ENCODE results near the gene SSBP3. TPM values are rescaled to one million over a fixed set of nuclear protein-coding genes. Genes with fewer than 3 reads are reported as not detected.

Gene SSBP3
- total and polyA plus RNA-seq, 8 donors = 33.0 to 129 (median 112) TPM

DNA sequence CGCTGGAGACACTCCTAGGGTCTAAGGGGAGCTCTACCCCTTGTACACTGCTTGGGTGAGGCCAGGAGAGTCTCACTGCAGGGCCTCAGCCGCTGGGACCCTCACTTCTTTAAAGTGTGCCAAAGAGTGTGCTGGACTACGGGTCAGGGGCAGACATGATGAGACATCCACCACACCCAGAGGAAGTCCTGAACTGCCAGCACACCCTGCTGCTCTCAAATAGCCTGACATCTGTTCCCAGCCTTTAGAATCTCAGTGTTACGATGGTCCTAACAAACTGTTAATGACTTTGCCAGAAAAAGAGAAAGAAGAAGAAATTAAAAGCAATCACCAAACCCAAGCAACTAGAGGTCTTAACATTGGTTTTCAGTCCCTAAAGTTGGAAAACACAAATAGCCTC is 157.2 kb downstream of the SSBP3 start:
- H3K4me3 ChIP-seq = no peak overlapping the region
- ATAC-seq = no peak
- intact Hi-C loops (cut with DNase I) = no loop called here
- no peaks in the 10 kb centered on the region for H3K27me3 ChIP-seq
- no peak overlapping the region for H3K27ac ChIP-seq
- peaks cover 0 to 13% of the 10 kb centered on the region in 2 donors for H3K36me3 ChIP-seq
- DNase-seq = peak in 1 of 4 donors; percentile 21
- TF ChIP-seq, protein P1, sequence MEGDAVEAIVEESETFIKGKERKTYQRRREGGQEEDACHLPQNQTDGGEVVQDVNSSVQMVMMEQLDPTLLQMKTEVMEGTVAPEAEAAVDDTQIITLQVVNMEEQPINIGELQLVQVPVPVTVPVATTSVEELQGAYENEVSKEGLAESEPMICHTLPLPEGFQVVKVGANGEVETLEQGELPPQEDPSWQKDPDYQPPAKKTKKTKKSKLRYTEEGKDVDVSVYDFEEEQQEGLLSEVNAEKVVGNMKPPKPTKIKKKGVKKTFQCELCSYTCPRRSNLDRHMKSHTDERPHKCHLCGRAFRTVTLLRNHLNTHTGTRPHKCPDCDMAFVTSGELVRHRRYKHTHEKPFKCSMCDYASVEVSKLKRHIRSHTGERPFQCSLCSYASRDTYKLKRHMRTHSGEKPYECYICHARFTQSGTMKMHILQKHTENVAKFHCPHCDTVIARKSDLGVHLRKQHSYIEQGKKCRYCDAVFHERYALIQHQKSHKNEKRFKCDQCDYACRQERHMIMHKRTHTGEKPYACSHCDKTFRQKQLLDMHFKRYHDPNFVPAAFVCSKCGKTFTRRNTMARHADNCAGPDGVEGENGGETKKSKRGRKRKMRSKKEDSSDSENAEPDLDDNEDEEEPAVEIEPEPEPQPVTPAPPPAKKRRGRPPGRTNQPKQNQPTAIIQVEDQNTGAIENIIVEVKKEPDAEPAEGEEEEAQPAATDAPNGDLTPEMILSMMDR (IDR thresholded peaks at IDR 0.05) = no peak
- no peaks in the 10 kb centered on the region for H3K4me1 ChIP-seq
- H3K9me3 ChIP-seq = no peaks in the 10 kb centered on the region

DNA sequence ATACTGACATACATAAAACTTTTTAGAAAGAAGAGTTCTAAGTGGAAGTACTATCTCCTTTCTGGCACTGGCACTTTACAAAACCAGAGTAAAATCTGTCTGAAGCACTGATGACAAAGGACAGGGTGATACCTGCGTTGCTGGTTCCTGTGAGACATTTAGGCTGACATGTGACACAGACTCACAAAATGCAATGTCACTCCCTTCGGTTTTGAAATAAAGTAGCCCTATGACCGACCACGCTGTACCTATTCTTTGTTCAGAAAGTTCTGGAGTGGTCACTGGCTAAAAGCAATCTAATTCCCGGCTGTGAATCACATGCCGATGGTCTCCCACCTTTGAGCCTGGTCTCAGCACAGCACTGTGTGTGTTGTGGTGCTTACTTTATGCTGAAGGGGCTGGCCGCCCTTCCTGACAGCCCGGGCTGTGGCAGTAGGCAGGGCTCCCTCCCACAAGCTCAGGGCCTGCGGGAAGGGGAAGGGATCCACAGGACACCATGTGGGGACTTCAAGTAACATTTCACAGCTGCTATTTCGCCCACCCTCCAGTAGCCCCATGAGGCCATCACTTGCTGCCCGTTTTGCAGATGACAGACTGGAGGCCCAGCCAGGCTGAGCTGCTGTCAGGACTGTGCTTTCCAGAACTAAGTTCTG is 158.2 kb downstream of the SSBP3 start:
- ATAC-seq (no peak), DNase-seq (peak in 1 of 4 donors; percentile 20)
- Histone ChIP-seq H3K36me3 (peaks cover 0 to 14% of the 10 kb centered on the region in 2 donors), H3K27ac (no peak overlapping the region), H3K27me3 (no peaks in the 10 kb centered on the region), H3K9me3 (no peaks in the 10 kb centered on the region), H3K4me1 (no peaks in the 10 kb centered on the region), H3K4me3 (no peak overlapping the region)
- intact Hi-C loops (cut with DNase I) = no loop called here
- TF ChIP-seq, protein P1 (IDR thresholded peaks at IDR 0.05) = no peak

DNA sequence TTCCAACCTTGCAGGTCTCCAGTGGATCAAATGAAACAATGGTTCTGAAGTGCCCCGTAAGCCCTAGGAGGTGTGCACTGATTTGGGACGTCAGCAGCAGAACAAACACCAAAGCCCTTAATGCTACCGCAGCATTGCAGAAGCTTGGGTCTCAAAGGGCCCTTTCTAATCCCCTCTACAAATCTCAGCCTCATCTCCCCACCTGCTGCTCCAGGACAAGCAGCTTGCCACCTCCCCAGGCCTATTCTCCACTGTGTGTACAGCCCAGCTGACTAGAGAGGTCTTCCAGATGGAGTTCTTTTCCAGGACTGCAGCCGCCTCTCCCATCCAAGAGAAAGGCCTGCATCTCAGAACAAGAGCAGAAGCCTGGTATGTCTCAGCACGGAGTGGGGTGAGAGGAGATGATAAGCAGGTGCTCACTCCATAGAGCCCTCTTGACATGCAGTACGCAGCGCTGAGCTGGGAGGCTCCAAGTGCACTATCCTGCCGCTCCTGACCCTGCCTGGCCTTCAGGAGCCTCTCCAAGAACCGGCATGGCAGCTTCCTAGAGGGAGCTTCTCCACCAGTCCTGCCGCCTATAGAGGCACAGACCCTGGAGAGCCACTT is 160.0 kb downstream of the SSBP3 start:
- peaks cover 0 to 16% of the 10 kb centered on the region in 2 donors for H3K36me3 ChIP-seq
- intact Hi-C loops (cut with DNase I) = no loop called here
- H3K27me3 ChIP-seq = no peaks in the 10 kb centered on the region
- no peak overlapping the region for H3K4me3 ChIP-seq
- H3K27ac ChIP-seq = no peak overlapping the region
- peak in 1 of 4 donors; percentile 32 for DNase-seq
- no peaks in the 10 kb centered on the region for H3K9me3 ChIP-seq
- ATAC-seq = no peak
- TF ChIP-seq, protein P1 (IDR thresholded peaks at IDR 0.05) = no peak
- no peaks in the 10 kb centered on the region for H3K4me1 ChIP-seq

DNA sequence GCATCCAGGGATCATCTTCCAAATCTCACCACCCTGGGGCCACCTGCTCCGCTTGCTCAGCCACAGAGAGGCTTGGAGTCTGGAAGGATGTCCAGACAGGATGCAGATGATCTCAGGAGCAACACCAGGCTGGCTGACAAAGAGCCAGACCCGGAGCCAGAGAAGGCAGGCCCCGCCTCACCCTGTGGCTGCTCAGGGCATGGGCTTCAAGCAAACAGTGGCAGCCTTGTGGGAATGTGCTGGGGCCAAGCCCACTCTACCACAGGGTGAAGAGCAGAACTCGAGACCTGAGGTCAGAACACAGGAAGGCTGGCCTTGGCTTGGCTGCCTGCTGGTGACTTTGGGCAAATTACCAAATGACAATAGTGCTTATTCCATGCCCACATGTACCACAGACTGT is 160.7 kb downstream of the SSBP3 start:
- H3K36me3 ChIP-seq = peaks cover 0 to 11% of the 10 kb centered on the region in 2 donors
- TF ChIP-seq, protein P1 (IDR thresholded peaks at IDR 0.05) = no peak
- H3K4me1 ChIP-seq = no peaks in the 10 kb centered on the region
- ATAC-seq = no peak
- H3K9me3 ChIP-seq = no peaks in the 10 kb centered on the region
- H3K4me3 ChIP-seq = no peak overlapping the region
- peak in 1 of 4 donors; percentile 69 for DNase-seq
- intact Hi-C loops (cut with DNase I) = no loop called here
- H3K27ac ChIP-seq = no peak overlapping the region
- H3K27me3 ChIP-seq = no peaks in the 10 kb centered on the region

DNA sequence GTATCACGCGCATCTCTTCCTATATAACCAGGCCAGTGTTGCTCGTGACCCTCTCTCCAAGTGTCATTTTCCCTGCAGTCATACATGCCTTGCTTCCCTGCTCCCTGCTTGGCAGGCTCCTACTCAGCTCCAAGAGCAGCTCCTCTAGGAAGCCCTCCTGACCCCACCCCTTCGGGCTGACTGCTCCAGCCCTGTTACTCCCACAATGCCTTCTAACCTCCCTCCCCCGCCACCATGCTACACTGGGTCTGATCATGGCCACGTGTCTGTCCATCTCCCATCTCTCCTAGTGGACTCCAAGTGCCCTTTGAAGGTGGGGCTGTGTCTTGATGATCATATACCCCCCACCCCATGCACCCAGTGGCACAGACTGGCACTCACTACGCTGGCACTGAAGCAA is 161.5 kb downstream of the SSBP3 start:
- ATAC-seq (no peak), DNase-seq (peak in 1 of 4 donors; percentile 20)
- TF ChIP-seq, protein P1 (IDR thresholded peaks at IDR 0.05) = no peak
- Histone ChIP-seq H3K27me3 (no peaks in the 10 kb centered on the region), H3K27ac (no peak overlapping the region), H3K4me1 (no peaks in the 10 kb centered on the region), H3K9me3 (no peaks in the 10 kb centered on the region), H3K4me3 (no peak overlapping the region), H3K36me3 (peaks cover 0 to 11% of the 10 kb centered on the region in 2 donors)
- intact Hi-C loops (cut with DNase I) = no loop called here
